ENCODE results near the gene PHF20.

DNA sequence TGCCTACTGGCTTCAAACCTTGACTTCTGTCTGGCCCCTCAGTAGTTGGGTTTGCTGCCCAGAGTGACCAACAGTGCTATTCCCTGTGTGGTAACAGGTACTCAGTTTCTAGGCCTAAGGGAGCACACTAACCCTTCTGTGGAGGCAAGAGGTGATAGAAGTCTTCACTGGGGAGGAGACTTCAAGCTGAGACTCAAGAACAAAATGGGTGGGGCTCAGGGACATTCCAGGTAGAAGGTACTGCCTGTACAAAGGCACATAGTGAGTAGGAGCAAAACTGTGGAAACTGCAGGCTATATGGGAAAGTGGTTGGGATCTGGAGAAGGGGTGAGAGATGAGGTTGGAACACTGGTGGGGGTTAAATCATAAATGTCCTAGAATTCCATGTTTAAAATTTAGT, 184.8 kb downstream of the PHF20 start:
- TF ChIP-seq, protein P1, sequence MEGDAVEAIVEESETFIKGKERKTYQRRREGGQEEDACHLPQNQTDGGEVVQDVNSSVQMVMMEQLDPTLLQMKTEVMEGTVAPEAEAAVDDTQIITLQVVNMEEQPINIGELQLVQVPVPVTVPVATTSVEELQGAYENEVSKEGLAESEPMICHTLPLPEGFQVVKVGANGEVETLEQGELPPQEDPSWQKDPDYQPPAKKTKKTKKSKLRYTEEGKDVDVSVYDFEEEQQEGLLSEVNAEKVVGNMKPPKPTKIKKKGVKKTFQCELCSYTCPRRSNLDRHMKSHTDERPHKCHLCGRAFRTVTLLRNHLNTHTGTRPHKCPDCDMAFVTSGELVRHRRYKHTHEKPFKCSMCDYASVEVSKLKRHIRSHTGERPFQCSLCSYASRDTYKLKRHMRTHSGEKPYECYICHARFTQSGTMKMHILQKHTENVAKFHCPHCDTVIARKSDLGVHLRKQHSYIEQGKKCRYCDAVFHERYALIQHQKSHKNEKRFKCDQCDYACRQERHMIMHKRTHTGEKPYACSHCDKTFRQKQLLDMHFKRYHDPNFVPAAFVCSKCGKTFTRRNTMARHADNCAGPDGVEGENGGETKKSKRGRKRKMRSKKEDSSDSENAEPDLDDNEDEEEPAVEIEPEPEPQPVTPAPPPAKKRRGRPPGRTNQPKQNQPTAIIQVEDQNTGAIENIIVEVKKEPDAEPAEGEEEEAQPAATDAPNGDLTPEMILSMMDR (IDR thresholded peaks at IDR 0.05), result no peak
- TF ChIP-seq POLR2A (IDR thresholded peaks at IDR 0.05), result no peak
